Glomerular visceral epithelial cell (primary cell): ENCODE results near the gene AGPAT3.
"Not testable (repeated sequence)": the region's sequence is repeated elsewhere in the genome, so short reads cannot be mapped to it uniquely, and the experiment has no call there.

Source experiments
- DNase-seq: peaks from one replicate; pipeline ENCODE4 v3.0.0-alpha.2; 2016; ENCODE audit errors: extremely low spot score

AGPAT3 gene

GRCh38 chr21:43882952-43883545, 18.0 kb downstream of the AGPAT3 start:
- DNase-seq = no peak

GRCh38 chr21:43884012-43884860, 19.2 kb downstream of the AGPAT3 start:
- peak; percentile 46 for DNase-seq

- DNase-seq = no peak
Measured at GRCh38 chr21:43884861-43885417, 19.9 kb downstream of the AGPAT3 start.

GRCh38 chr21:43885721-43886120, 20.7 kb downstream of the AGPAT3 start:
- DNase-seq = no peak

GRCh38 chr21:43886565-43886964, 21.5 kb downstream of the AGPAT3 start:
- no peak for DNase-seq

GRCh38 chr21:43889069-43889468, 24.0 kb downstream of the AGPAT3 start:
- no peak for DNase-seq

GRCh38 chr21:43890042-43890441, 25.0 kb downstream of the AGPAT3 start:
- DNase-seq = no peak

GRCh38 chr21:43892334-43892733, 27.3 kb downstream of the AGPAT3 start:
- no peak for DNase-seq

GRCh38 chr21:43892984-43893535, 28.0 kb downstream of the AGPAT3 start:
- DNase-seq = no peak

- no peak for DNase-seq
Measured at GRCh38 chr21:43893536-43894205, 28.6 kb downstream of the AGPAT3 start.

- DNase-seq = no peak
Measured at GRCh38 chr21:43894206-43894577, 29.2 kb downstream of the AGPAT3 start.

GRCh38 chr21:43895196-43895595, 30.2 kb downstream of the AGPAT3 start:
- DNase-seq = no peak

- DNase-seq = not testable (repeated sequence)
Measured at GRCh38 chr21:43896696-43897299, 31.8 kb downstream of the AGPAT3 start.

- no peak for DNase-seq
Measured at GRCh38 chr21:43899307-43900077, 34.5 kb downstream of the AGPAT3 start.

- no peak for DNase-seq
Measured at GRCh38 chr21:43900078-43900385, 35.0 kb downstream of the AGPAT3 start.

GRCh38 chr21:43900690-43901089, 35.7 kb downstream of the AGPAT3 start:
- no peak for DNase-seq

- no peak for DNase-seq
Measured at GRCh38 chr21:43902441-43902840, 37.4 kb downstream of the AGPAT3 start.

- DNase-seq = no peak
Measured at GRCh38 chr21:43903451-43904091, 38.5 kb downstream of the AGPAT3 start.

GRCh38 chr21:43904331-43904781, 39.3 kb downstream of the AGPAT3 start:
- no peak for DNase-seq

- DNase-seq = no peak
Measured at GRCh38 chr21:43905726-43906455, 40.9 kb downstream of the AGPAT3 start.
